Ectodermal cell (in vitro differentiated cells): ENCODE results near the gene CEMIP.

Experiments used
- H3K27ac ChIP-seq: 2 replicates; pipeline ENCODE4 v1.7.0; 2013; ENCODE audit warnings: mild to moderate bottlenecking, low read depth, low read length; ENCODE audit not compliant: insufficient read depth, poor library complexity, severe bottlenecking
- H3K27me3 ChIP-seq: 2 replicates; pipeline ENCODE4 v1.7.0; 2013; ENCODE audit warnings: mild to moderate bottlenecking, low read length; ENCODE audit not compliant: insufficient read depth, control insufficient read depth, poor library complexity, severe bottlenecking
- H3K36me3 ChIP-seq: one replicate; pipeline ENCODE4 v1.7.0; 2013; ENCODE audit warnings: low read length; ENCODE audit not compliant: control insufficient read depth, insufficient read depth
- H3K4me1 ChIP-seq: one replicate; pipeline ENCODE4 v1.7.0; 2013; ENCODE audit warnings: low read length; ENCODE audit not compliant: control insufficient read depth, insufficient read depth
- H3K4me3 ChIP-seq: 2 replicates; pipeline ENCODE4 v1.7.0; 2013; ENCODE audit warnings: low read depth, low read length, control low read depth; ENCODE audit not compliant: insufficient read depth
- H3K9me3 ChIP-seq: 2 replicates; pipeline ENCODE4 v1.7.0; 2013; ENCODE audit warnings: mild to moderate bottlenecking, low read length, moderate library complexity; ENCODE audit not compliant: control insufficient read depth
- WGBS, 2 experiments: methylation state at CpG; one replicate each; pipeline ENCODE4 v1.1.7; 2013; ENCODE audit warnings: missing lambda C conversion rate in 2 of 2; 5-methylcytosine and 5-hydroxymethylcytosine counted together

The CEMIP gene

DNA sequence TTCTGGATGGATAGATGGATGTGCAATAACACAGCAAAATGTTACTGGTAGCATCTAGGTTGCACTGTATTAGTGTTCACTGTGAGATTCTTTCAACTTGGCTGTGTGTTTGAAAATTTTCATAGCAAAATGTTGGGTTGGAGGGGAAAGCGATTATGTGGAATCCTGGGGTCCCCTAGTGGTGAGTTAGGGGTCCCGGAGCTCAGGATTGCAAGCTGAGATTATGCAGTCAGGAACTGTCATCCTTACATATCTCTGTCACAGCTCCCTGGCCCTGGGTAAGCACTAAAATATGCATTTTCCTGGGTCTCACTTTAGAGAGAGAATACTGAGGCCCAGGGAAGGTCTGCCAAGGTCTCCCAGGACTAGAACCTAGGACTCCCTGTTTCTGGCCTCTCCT lies 77.2 kb downstream of the CEMIP start:
- WGBS, 2 experiments = 72 to 75% methylated on average over 2 of the region's 2 CpGs
- no peak overlapping the region for H3K4me3 ChIP-seq
- H3K27ac ChIP-seq = no peak overlapping the region
- H3K36me3 ChIP-seq = no peaks in the 10 kb centered on the region
- H3K4me1 ChIP-seq = no peaks in the 10 kb centered on the region
- no peaks in the 10 kb centered on the region for H3K9me3 ChIP-seq
- no peaks in the 10 kb centered on the region for H3K27me3 ChIP-seq

DNA sequence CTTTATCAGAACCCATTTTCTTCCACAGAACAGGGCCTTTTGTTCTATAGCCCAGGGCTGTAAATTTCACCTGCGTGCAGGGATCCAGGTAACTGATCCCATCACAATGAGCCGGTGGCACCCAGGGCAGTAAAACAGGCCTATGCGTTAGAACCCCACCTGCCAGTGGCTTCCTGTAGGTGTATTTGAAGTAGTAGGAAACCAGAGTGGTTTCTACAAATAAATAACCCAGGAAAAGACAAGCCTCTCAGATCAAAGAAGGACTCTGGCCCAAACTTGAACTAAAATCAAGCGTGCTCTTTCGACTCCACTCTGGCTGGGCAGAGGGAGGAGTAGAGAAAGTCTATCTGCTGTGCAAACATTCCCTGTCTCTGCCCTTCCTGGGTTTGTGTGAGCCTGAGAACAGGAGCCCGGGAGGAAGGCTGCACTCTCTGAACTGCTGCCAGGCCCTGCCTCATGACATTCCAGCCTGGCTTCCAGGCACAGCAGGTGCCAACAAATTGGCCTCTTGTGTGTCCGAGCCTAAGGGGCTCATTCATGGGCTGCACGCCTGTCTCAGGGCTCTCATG lies 77.7 kb downstream of the CEMIP start:
- no peaks in the 10 kb centered on the region for H3K4me1 ChIP-seq
- H3K27ac ChIP-seq = no peak overlapping the region
- no peaks in the 10 kb centered on the region for H3K9me3 ChIP-seq
- no peaks in the 10 kb centered on the region for H3K36me3 ChIP-seq
- no peaks in the 10 kb centered on the region for H3K27me3 ChIP-seq
- WGBS, 2 experiments = 62 to 66% methylated on average over 8 of the region's 8 CpGs
- H3K4me3 ChIP-seq = no peak overlapping the region

GRCh38 chr15:80861731-80862170 lies 82.6 kb downstream of the CEMIP start:
- Histone ChIP-seq H3K27me3 (no peaks in the 10 kb centered on the region), H3K4me1 (peaks cover 4% of the 10 kb centered on the region), H3K36me3 (no peaks in the 10 kb centered on the region), H3K4me3 (no peak overlapping the region), H3K9me3 (no peaks in the 10 kb centered on the region), H3K27ac (no peak overlapping the region)
- WGBS, 2 experiments = 91 to 92% methylated on average over 5 of the region's 5 CpGs

- H3K9me3 ChIP-seq = no peaks in the 10 kb centered on the region
- no peak overlapping the region for H3K27ac ChIP-seq
- no peak overlapping the region for H3K4me3 ChIP-seq
- 92 to 97% methylated on average over 4 of the region's 4 CpGs for WGBS, 2 experiments
- no peaks in the 10 kb centered on the region for H3K27me3 ChIP-seq
- no peaks in the 10 kb centered on the region for H3K36me3 ChIP-seq
- peaks cover 8% of the 10 kb centered on the region for H3K4me1 ChIP-seq
Measured at GRCh38 chr15:80864666-80865065, 85.5 kb downstream of the CEMIP start.

DNA sequence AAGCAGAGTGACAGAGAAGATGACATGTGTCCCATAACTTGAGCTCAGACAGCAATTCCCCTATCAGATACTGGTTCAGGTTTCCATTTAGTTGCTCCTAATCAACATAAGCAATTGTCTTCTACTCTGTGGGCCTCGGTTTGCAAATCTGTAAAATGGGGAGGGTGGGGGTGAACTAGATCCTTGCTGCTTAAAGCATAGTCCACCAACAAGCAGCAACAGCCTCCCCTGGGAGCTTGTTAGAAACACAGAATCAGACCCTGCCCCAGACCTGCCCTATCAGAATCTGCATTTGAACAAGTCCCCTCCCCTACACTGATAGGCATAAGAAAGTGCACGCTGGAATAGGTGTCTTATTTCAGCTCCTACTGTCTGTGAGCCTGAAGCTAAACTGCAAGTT lies 87.8 kb downstream of the CEMIP start:
- H3K36me3 ChIP-seq = no peaks in the 10 kb centered on the region
- H3K4me3 ChIP-seq = no peak overlapping the region
- H3K27me3 ChIP-seq = no peaks in the 10 kb centered on the region
- 5 to 28% methylated on average over 1 to 2 of the region's 2 CpGs for WGBS, 2 experiments
- H3K4me1 ChIP-seq = peaks cover 8% of the 10 kb centered on the region
- H3K27ac ChIP-seq = no peak overlapping the region
- H3K9me3 ChIP-seq = no peaks in the 10 kb centered on the region

DNA sequence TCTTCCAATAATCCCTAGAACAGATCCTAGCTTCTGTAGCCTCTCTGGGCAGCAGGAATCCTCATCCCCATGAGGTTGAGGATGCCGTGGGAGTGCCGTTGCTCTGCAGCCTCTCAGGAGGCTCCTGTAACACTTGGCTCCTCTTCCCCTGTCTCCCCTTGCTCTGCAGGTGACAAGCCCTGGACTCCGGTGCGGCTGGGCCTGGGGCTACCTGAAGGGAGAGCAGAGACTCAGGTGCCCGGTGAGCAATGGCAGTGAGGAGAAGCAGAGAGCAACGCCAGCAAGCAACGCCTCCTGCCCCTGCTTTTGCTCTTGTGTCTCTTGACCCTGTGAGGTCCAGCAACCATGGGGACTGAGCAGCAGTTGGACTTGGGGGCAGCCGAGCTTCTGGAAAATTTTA lies 91.2 kb downstream of the CEMIP start:
- 91 to 92% methylated on average over 8 of the region's 8 CpGs for whole genome bisulfite sequencing, 2 experiments
- H3K27ac ChIP-seq = no peak overlapping the region
- H3K4me1 ChIP-seq = peaks cover 4% of the 10 kb centered on the region
- H3K36me3 ChIP-seq = no peaks in the 10 kb centered on the region
- H3K4me3 ChIP-seq = no peak overlapping the region
- no peaks in the 10 kb centered on the region for H3K9me3 ChIP-seq
- no peaks in the 10 kb centered on the region for H3K27me3 ChIP-seq

GRCh38 chr15:80870893-80871292 lies 91.7 kb downstream of the CEMIP start:
- 94 to 95% methylated on average over 5 of the region's 5 CpGs for WGBS, 2 experiments
- H3K4me1 ChIP-seq = peaks cover 4% of the 10 kb centered on the region
- H3K36me3 ChIP-seq = no peaks in the 10 kb centered on the region
- no peak overlapping the region for H3K27ac ChIP-seq
- no peak overlapping the region for H3K4me3 ChIP-seq
- H3K9me3 ChIP-seq = no peaks in the 10 kb centered on the region
- H3K27me3 ChIP-seq = no peaks in the 10 kb centered on the region

- peaks cover 4% of the 10 kb centered on the region for H3K4me1 ChIP-seq
- no peaks in the 10 kb centered on the region for H3K27me3 ChIP-seq
- H3K4me3 ChIP-seq = no peak overlapping the region
- 90 to 91% methylated on average over 12 of the region's 12 CpGs for WGBS, 2 experiments
- no peaks in the 10 kb centered on the region for H3K36me3 ChIP-seq
- H3K9me3 ChIP-seq = no peaks in the 10 kb centered on the region
- H3K27ac ChIP-seq = no peak overlapping the region
Measured at GRCh38 chr15:80871858-80872257, 92.7 kb downstream of the CEMIP start.

DNA sequence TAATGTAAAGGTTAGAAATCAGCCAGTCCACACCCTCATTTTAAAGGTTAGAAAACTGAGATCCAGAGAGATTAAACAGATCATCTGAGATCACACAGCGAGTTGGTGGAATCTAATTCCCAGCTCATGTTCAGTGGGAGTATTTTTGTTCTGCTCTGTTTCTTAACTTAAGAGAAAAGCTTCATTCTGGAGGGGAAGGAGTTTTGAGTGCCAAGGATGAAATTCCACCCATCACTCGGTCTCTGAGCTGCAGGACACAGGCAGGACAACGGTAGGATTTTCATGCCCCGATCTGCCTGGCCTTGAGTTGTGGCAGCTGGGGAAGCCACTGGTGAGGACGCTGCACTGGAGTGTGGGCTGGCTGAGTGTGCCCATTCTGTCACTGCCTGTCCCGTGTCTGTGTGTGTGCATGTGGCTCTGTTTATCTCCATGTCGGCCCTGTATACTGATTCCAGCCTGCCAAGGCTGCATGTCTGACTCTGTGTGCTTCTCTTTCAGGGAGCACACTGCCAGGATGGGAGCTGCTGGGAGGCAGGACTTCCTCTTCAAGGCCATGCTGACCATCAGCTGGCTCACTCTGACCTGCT lies 94.3 kb downstream of the CEMIP start:
- H3K9me3 ChIP-seq = no peaks in the 10 kb centered on the region
- H3K27ac ChIP-seq = no peak overlapping the region
- WGBS, 2 experiments = 95 to 96% methylated on average over 7 of the region's 7 CpGs
- H3K4me1 ChIP-seq = no peaks in the 10 kb centered on the region
- no peaks in the 10 kb centered on the region for H3K36me3 ChIP-seq
- H3K27me3 ChIP-seq = no peaks in the 10 kb centered on the region
- no peak overlapping the region for H3K4me3 ChIP-seq

DNA sequence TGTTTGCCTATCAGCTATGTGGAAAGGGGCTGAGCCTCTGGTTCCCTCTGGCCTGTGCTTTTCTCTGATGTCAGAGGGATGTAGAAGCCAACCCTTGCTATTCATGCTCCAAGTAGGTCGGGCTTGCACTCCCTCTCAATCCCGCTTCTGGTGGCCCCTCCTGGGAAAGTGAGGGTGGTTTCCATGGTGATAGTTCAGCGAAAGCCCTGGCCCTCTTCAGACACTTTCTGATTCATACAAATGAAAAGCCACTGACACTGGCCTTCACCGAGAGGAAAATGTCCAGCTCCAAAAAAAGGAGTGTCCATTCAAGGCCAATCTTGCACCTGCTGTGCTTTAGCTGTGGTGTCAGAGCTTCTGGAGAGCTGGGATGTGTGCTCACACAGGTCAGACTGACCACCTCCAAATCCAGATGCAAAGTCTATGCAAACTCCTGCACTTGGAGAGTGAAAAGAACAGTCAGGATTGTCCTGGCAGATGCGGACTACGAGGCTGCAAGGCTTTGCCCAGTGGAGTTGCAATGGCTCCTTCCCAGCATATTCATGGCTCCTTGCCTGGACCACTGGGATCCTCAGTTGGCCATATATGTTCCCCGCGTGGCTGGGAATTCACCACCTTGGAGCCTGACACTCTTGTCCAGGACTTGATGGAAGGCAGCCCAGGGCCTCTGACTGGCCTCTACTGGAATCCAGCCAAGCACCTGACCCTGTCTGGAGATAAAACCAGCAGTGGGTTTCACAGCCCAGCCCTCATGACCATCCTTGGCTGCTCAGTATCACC lies 96.6 kb downstream of the CEMIP start:
- Histone ChIP-seq H3K27me3 (no peaks in the 10 kb centered on the region), H3K4me3 (no peak overlapping the region), H3K4me1 (no peaks in the 10 kb centered on the region), H3K36me3 (no peaks in the 10 kb centered on the region), H3K9me3 (no peaks in the 10 kb centered on the region), H3K27ac (no peak overlapping the region)
- 81 to 86% methylated on average over 8 of the region's 8 CpGs for WGBS, 2 experiments
